ENCODE data around the gene ADAM29. TPM values are rescaled to one million over a fixed set of nuclear protein-coding genes. Genes with fewer than 3 reads are reported as not detected.

Gene ADAM29
- total RNA-seq, 1 experiment from 2014 or later: not detected

DNA sequence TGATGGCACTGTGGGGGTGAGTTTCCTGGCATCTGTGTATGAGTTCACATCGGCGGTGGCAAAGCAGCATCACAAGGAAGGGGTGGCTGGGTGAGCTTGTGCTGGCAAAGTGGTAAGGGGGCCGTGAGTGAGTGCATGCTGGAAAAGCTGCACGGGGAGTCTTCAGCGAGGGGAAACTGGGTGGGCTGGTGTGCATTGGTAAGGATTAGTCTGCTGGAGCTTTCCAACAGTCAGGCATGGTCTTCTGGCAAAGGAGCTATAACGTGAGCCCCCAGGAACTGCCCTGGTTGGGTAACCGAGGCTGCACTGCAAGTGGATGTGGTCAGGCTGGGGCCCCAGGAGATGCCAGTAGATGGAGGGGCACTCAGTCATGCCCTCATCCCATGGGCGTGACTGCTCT is 30.7 kb downstream of the ADAM29 start:
- no peaks in the 10 kb centered on the region for H3K27me3 ChIP-seq (ENCODE audit: insufficient read depth, low read length)
- H3K4me1 ChIP-seq (ENCODE audit: control insufficient read depth in 1 of 2, insufficient read depth in 2 of 2, low read length in 2 of 2): no peaks in the 10 kb centered on the region
- DNase-seq (ENCODE audit: low read depth, low spot score) (no peak), ATAC-seq (no peak)
- no peak overlapping the region for H3K4me3 ChIP-seq (replicated peaks in 1 of 2; ENCODE audit: low read depth in 1 of 2, low read length in 2 of 2)
- no peak for TF ChIP-seq TCF7L2 (IDR thresholded peaks at IDR 0.05; ENCODE audit: borderline replicate concordance, extremely low read depth, insufficient read depth, insufficient read length)
- TF ChIP-seq FOSL1 (IDR thresholded peaks at IDR 0.05; ENCODE audit: low read depth): no peak
- no peak for TF ChIP-seq CTCF (IDR thresholded peaks at IDR 0.05 in 2 of 3, conservative IDR thresholded peaks at IDR 0.05 in 1 of 3; ENCODE audit: borderline replicate concordance in 1 of 3, insufficient read depth in 1 of 3, low read depth in 2 of 3, low read length in 2 of 3)
- no peak for TF ChIP-seq SP1 (IDR thresholded peaks at IDR 0.05; ENCODE audit: low read depth)
- no peak for TF ChIP-seq JUND (IDR thresholded peaks at IDR 0.05)
- no peak for TF ChIP-seq POLR2A (IDR thresholded peaks at IDR 0.05; ENCODE audit: borderline replicate concordance, extremely low read depth, insufficient read depth, insufficient read length)
- no peak for TF ChIP-seq EGR1 (IDR thresholded peaks at IDR 0.05; ENCODE audit: low read depth)
- no peak for TF ChIP-seq SIN3A (IDR thresholded peaks at IDR 0.05; ENCODE audit: low read depth)
- TF ChIP-seq YY1 (IDR thresholded peaks at IDR 0.05; ENCODE audit: extremely low read depth, insufficient replicate concordance, low read depth, low read length): no peak
- no peak for TF ChIP-seq ELF1 (IDR thresholded peaks at IDR 0.05; ENCODE audit: borderline replicate concordance, low read depth)
- no peak for TF ChIP-seq CEBPB (IDR thresholded peaks at IDR 0.05; ENCODE audit: low read depth)
- no peak for TF ChIP-seq ZFX (IDR thresholded peaks at IDR 0.05)
- no peak for TF ChIP-seq EZH2phosphoT487 (IDR thresholded peaks at IDR 0.05; ENCODE audit: borderline replicate concordance)
- TF ChIP-seq EZH2 (IDR thresholded peaks at IDR 0.05): no peak
- TF ChIP-seq ZNF274 (IDR thresholded peaks at IDR 0.05; ENCODE audit: low read depth, low read length): no peak
- TF ChIP-seq ZBTB33 (IDR thresholded peaks at IDR 0.05; ENCODE audit: extremely low read depth, insufficient replicate concordance, low read length): no peak
- intact Hi-C loops (cut with micrococcal nuclease): no loop called here
- H3K9me2 ChIP-seq (ENCODE audit: insufficient read depth): no peaks in the 10 kb centered on the region
- no TSS peak for BruUV-seq (replicated peaks)
- no peaks in the 10 kb centered on the region for H3K36me3 ChIP-seq (ENCODE audit: control insufficient read depth in 1 of 2, insufficient read depth in 2 of 2, low read length in 2 of 2)
- ChIA-PET RAD21 (ENCODE audit: low non-redundant PET in 1 of 2, low total read pairs in 2 of 2, uncharacterized antibody in 2 of 2, unreplicated experiment in 2 of 2) (no interaction called here), CTCF (no interaction called here), POLR2A (no interaction called here)
- H3K9me3 ChIP-seq (ENCODE audit: control insufficient read depth in 1 of 2, insufficient read depth in 1 of 2, low read depth in 1 of 2, low read length in 2 of 2): no peaks in the 10 kb centered on the region
- H4K20me1 ChIP-seq (ENCODE audit: insufficient read depth): no peaks in the 10 kb centered on the region
- no peak overlapping the region for H2AFZ ChIP-seq (ENCODE audit: low read depth, low read length, poor library complexity, severe bottlenecking)
- no peak overlapping the region for H3K27ac ChIP-seq (ENCODE audit: low read depth, low read length)
- no peaks in the 10 kb centered on the region for H3K79me2 ChIP-seq (ENCODE audit: insufficient read depth, low read length)
- H3K9ac ChIP-seq (ENCODE audit: low read length): no peak overlapping the region
- no peak overlapping the region for H3K4me2 ChIP-seq (ENCODE audit: low read length)
